ENCODE data around the gene SF3B5. TPM values are rescaled to one million over a fixed set of nuclear protein-coding genes. Genes with fewer than 3 reads are reported as not detected.

Gene SF3B5
- total and polyA plus RNA-seq, 2 of the 8 experiments (the other 6 are each of a cell fraction or from before 2014, with no cell fraction given): 195 to 588 TPM

- H3K4ac ChIP-seq (replicated peaks; ENCODE audit: insufficient read length, low read depth, low read length): no peak overlapping the region
- no peak overlapping the region for H2BK120ac ChIP-seq (replicated peaks; ENCODE audit: low read depth, low read length)
- no peaks in the 10 kb centered on the region for H3K9me3 ChIP-seq (ENCODE audit: insufficient read depth in 2 of 2, low read depth in 1 of 2, low read length in 1 of 2)
- no peak overlapping the region for H3K4me2 ChIP-seq (ENCODE audit: insufficient read depth in 1 of 2, low read depth in 2 of 2, low read length in 2 of 2)
- H4K5ac ChIP-seq (ENCODE audit: insufficient read length, low read depth, low read length): no peak overlapping the region
- no peak for TF ChIP-seq KDM1A (IDR thresholded peaks at IDR 0.05; ENCODE audit: borderline replicate concordance, low read length)
- TF ChIP-seq TAF1 (IDR thresholded peaks at IDR 0.05; ENCODE audit: low read depth, low read length): no peak
- TF ChIP-seq E2F6 (IDR thresholded peaks at IDR 0.05): no peak
- no peak for TF ChIP-seq RNF2 (IDR thresholded peaks at IDR 0.05; ENCODE audit: borderline replicate concordance, low read depth, low read length, missing control alignments, poor library complexity, severe bottlenecking)
- no peak for TF ChIP-seq TBP (IDR thresholded peaks at IDR 0.05; ENCODE audit: low read depth, low read length)
- no peak for TF ChIP-seq ZNF274 (IDR thresholded peaks at IDR 0.05; ENCODE audit: borderline replicate concordance, extremely low read depth, low read length)
- no peak overlapping the region for H2BK5ac ChIP-seq (ENCODE audit: low read depth, low read length)
- H3K36me3 ChIP-seq (ENCODE audit: control insufficient read depth in 2 of 4, insufficient read depth in 4 of 4, low read length in 3 of 4): no peaks in the 10 kb centered on the region
- no peaks in the 10 kb centered on the region for H3K79me2 ChIP-seq (ENCODE audit: control insufficient read depth in 1 of 2, insufficient read depth in 2 of 2, low read length in 2 of 2)
- peaks cover 15% of the 10 kb centered on the region; the same call in 1 of the 2 replicates for H3K23me2 ChIP-seq (ENCODE audit: low read depth, low read length)
- H2BK20ac ChIP-seq (ENCODE audit: low read length): no peak overlapping the region
- no peak overlapping the region for H3K56ac ChIP-seq (replicated peaks; ENCODE audit: insufficient read length, low read depth, low read length)
- H2BK15ac ChIP-seq (ENCODE audit: low read length): no peak overlapping the region
- no peak overlapping the region for H3K4me3 ChIP-seq (ENCODE audit: extremely low read depth in 1 of 4, insufficient read depth in 2 of 4, low read depth in 3 of 4, low read length in 4 of 4)
- H2AFZ ChIP-seq (ENCODE audit: low read length): no peak overlapping the region
- no peak overlapping the region for H2AK5ac ChIP-seq (ENCODE audit: low read depth, low read length)
- no peak overlapping the region for H3K23ac ChIP-seq (ENCODE audit: insufficient read length)
- H3K27ac ChIP-seq (ENCODE audit: low read depth, low read length): no peak overlapping the region
- no peak overlapping the region for H2BK12ac ChIP-seq (ENCODE audit: low read depth, low read length)
- H4K91ac ChIP-seq (replicated peaks; ENCODE audit: insufficient read length, low read length): no peak overlapping the region
- WGBS, 2 experiments (ENCODE audit: extremely low coverage in 1 of 2, insufficient coverage in 1 of 2, insufficient read length in 1 of 2, insufficient replicate concordance in 2 of 2, low coverage in 1 of 2, low lambda C conversion rate in 2 of 2, missing lambda C conversion rate in 1 of 2): 73% methylated on average over 4 of the region's 4 CpGs; no CpG with 5 or more reads in 1 of the 2 experiments
- H3K14ac ChIP-seq (ENCODE audit: insufficient read length): no peak overlapping the region
- DNase-seq (ENCODE audit: low read depth in 1 of 2, low spot score in 2 of 2) (no peak), FAIRE-seq (no peak)
- H4K8ac ChIP-seq (ENCODE audit: extremely low read depth, insufficient read depth, low read length): no peak overlapping the region
- H3K79me1 ChIP-seq (ENCODE audit: low read depth, low read length): no peaks in the 10 kb centered on the region
- no peak overlapping the region for H3K18ac ChIP-seq (ENCODE audit: extremely low read depth, low read length)
- ChIA-PET POLR2A (ENCODE audit: partially characterized antibody) (interaction anchor here (0.8 kb wide), 1 partner anchor 22 kb away, joined by 3 read pairs; no protein-coding TSS in a partner anchor), CTCF (ENCODE audit: partially characterized antibody) (interaction anchor here (0.9 to 1.4 kb wide), 3 partner anchors 20 to 528 kb away, joined by 3 read pairs; no protein-coding TSS in a partner anchor)
- H3K4me1 ChIP-seq (replicated peaks in 1 of 4; ENCODE audit: control insufficient read depth in 3 of 4, insufficient read depth in 4 of 4, low read length in 3 of 4): peaks cover 5 to 17% (median 10%) of the 10 kb centered on the region in 4 experiments; a peak in 5 of 7 replicates
- H3K9ac ChIP-seq (replicated peaks in 1 of 4; ENCODE audit: extremely low read depth in 1 of 4, low read depth in 3 of 4, low read length in 3 of 4): no peak overlapping the region
- H4K20me1 ChIP-seq (replicated peaks in 1 of 2; ENCODE audit: control insufficient read depth in 1 of 2, insufficient read depth in 2 of 2, low read length in 2 of 2): peaks cover 0 to 4% of the 10 kb centered on the region in 2 experiments
- peaks cover 26 to 52% (median 44%) of the 10 kb centered on the region in 4 experiments for H3K27me3 ChIP-seq (replicated peaks in 1 of 4; ENCODE audit: control insufficient read depth in 3 of 4, extremely low read depth in 1 of 4, insufficient read depth in 3 of 4, low read length in 3 of 4)
Observed at GRCh38 chr6:144066255-144066654, 29.1 kb downstream of the SF3B5 start.
